ENCODE data around the gene SCAP.

The SCAP gene

GRCh38 chr3:47407896-47408838 is 67.6 kb downstream of the SCAP start:
- in situ Hi-C loops (cut with MboI; ENCODE audit: low pct_unique_long_range_greater_than_20kb, low sequenced_read_pairs) = no loop called here
- no peak for DNase-seq

DNA sequence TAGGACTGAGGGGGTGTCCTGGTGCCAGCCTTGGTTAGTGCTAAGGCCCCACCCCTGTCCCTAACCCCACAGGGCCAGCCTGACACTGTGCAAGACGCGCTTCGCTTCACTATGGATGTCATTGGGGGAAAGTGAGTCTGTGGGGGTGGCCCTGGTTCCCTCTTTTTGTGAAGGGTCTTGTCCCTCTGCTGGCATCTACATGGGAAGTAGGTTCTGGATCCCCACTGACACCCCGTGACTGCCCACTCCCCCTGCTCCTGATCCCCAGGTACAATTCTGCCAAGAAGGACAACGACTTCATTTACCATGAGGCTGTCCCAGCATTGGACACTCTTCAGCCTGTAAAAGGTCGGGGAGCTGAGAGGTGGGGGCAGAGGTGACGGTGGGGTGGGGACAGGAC is 68.5 kb downstream of the SCAP start:
- in situ Hi-C loops (cut with MboI; ENCODE audit: low pct_unique_long_range_greater_than_20kb, low sequenced_read_pairs) = no loop called here
- no peak for DNase-seq

- DNase-seq = no peak
- in situ Hi-C loops (cut with MboI; ENCODE audit: low pct_unique_long_range_greater_than_20kb, low sequenced_read_pairs) = no loop called here
Measured at GRCh38 chr3:47406762-47407149, 69.0 kb downstream of the SCAP start.

DNA sequence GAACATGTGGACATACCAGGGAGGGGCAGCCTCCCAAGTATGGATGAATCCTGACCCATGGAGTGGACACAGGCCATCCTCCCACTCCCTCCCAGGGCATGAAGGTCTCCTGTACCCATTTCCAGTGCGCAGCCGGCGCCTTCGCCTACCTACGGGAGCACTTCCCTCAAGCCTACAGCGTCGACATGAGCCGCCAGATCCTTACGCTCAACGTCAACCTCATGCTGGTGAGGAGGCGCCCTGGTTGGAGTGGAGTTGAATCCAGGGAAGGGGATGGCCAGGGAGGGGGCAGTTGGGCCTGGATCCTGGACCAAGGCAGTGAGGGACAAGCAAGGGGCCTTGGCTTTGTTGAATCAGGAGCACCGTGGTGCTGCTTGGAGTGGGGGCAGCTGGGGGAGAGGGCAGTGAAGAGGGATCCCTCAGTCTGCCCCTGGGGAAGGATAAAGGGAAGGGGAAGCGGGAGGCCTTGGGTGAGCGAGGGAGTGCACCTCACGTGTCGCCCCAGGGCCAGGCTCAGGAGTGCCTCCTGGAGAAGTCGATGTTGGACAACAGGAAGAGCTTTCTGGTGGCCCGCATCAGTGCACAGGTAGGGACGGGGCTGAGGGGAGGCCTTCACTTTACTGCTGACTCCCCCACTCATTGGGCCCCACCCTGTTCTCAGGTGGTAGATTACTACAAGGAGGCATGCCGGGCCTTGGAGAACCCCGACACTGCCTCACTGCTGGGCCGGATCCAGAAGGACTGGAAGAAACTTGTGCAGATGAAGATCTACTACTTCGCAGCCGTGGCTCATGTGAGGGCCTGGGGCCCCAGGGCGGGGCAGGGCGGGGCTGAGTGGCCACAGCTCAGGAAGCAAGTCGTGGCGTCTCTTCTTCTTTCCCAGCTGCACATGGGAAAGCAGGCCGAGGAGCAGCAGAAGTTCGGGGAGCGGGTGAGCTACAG is 69.7 kb downstream of the SCAP start:
- in situ Hi-C loops (cut with MboI; ENCODE audit: low pct_unique_long_range_greater_than_20kb, low sequenced_read_pairs) = no loop called here
- DNase-seq = no peak

DNA sequence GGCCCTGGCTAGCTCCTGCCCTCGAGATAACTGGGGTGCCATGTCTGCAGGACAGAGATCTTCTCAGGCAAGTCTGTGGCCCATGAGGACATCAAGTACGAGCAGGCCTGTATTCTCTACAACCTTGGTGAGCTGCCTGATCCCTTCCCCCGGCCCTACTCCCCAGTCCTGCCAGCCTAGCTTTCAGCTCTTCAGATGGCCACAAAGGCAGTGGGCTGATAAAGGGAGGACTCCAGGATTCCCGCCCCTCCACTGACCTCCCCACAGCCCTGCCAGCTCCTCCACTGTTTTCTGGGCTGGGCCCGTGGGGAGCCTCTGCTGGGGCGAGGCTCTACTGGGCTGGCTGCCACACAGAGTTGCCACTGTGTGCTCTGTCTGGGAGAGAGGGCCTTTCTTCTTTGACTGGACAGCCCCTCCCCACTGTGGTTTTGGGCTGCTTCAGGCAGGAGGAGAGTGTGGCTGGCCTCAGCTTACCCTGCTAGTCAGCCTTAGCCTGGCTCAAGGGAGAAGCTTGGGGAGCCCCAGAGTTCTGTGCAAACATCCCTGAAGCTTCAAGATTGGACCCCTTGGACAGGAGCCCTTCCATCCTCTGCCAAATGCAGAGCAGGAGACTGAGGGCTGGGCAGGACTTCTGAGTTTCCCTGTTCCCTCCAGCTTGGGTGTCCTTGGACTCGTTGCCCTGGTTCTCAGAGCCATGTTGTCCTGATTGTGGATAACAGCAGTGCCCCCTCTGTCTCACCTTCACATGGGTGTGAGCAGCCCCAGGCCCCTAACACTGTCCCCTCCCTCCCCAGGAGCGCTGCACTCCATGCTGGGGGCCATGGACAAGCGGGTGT is 70.6 kb downstream of the SCAP start:
- no peak for DNase-seq
- in situ Hi-C loops (cut with MboI; ENCODE audit: low pct_unique_long_range_greater_than_20kb, low sequenced_read_pairs) = no loop called here

DNA sequence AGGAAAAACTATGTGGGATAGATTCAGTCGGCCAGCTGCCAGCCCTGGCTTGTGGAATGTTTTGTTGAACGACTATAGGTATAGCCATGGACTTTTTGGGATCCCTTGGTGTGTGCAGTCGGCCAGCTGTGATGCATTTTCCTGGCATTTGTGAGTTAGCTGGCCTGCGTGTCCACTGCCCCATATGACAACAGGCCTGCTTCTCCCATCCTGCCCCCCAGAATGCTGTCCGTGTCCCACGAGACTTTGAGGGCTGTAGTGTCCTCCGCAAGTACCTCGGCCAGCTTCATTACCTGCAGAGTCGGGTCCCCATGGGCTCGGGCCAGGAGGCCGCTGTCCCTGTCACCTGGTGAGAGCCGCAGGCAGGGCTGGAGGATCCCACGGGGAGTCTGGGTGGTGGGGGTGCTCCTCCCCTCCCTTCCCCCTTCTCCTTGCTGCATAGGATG is 71.3 kb downstream of the SCAP start:
- in situ Hi-C loops (cut with MboI; ENCODE audit: low pct_unique_long_range_greater_than_20kb, low sequenced_read_pairs) = no loop called here
- DNase-seq = no peak

- peak; percentile 42 for DNase-seq
- in situ Hi-C loops (cut with MboI; ENCODE audit: low pct_unique_long_range_greater_than_20kb, low sequenced_read_pairs) = no loop called here
Measured at GRCh38 chr3:47399531-47400270, 76.0 kb downstream of the SCAP start.

DNA sequence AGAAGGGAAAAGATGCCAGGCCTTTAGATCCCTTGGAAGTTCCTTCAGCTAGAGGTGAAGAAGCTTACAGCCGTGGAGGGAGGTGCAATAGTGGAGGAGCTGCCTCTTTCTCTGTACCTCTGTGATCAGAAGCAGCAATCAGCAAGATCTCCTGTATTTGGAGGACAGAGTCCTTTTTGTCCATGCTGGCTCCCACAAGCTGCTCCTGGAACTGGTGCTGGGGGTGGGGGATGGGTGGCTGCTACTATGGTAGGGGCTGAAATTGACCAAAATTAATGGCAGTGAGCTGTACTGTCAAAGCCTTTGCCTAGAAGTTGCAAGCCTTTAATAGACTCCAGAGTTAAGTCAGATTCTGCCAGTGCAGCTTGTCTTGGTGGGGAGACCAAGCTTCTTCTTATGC is 76.7 kb downstream of the SCAP start:
- DNase-seq = no peak
- in situ Hi-C loops (cut with MboI; ENCODE audit: low pct_unique_long_range_greater_than_20kb, low sequenced_read_pairs) = no loop called here

DNA sequence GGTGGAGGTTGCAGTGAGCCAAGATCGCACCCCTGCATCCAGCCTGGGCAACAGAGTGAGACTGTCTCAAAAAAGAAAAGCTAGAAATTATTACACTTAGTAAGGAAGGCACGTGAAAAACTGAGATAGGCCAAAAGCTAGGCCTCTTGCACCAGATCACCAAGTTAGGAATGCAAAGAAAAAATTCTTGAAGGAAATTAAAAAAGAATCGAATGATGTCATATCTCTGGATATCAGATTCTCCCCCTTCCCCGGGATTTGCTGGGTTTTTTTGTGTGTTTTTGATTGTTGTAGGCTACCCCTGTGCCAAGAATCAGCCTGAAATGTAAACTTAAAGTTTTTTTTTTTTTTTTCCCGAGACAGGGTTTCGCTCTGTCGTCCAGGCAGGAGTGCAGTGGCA is 77.5 kb downstream of the SCAP start:
- in situ Hi-C loops (cut with MboI; ENCODE audit: low pct_unique_long_range_greater_than_20kb, low sequenced_read_pairs) = no loop called here
- DNase-seq = no peak

- DNase-seq = no peak
- in situ Hi-C loops (cut with MboI; ENCODE audit: low pct_unique_long_range_greater_than_20kb, low sequenced_read_pairs) = no loop called here
Measured at GRCh38 chr3:47394881-47395280, 80.9 kb downstream of the SCAP start.

DNA sequence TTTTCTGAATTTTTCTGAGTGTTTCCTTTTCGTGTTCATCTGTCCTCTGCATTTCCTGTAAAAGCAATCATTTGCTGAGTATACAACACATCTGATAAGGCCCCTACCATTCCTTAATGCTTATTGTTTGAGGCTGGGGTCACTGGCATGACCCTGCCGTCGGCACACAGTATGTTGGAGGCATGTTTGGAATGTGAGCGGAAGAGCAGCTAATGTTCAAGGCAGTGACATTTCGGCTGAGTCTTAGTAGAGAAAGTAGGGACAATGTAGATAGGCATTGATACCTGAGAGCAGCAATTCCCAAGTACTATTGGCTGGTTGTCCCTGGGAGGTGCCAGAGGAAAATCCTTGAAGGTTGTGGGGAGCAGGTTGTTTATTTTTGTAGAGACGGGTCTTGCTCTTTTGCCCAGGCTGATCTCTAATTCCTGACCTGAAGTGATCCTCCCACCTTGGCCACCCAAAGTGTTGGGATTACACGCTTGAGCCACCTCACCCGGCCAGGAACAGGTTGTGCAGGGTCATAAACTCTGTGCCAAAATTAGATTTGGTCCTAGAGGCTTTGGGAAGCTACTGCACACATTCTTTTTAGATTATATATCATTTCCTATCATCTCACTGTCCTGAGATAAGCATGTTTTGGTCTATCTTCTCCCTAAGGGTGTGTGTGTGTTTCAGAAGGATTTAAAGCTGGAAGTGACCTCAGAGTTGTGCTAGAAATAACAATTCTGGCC is 81.4 kb downstream of the SCAP start:
- DNase-seq = no peak
- in situ Hi-C loops (cut with MboI; ENCODE audit: low pct_unique_long_range_greater_than_20kb, low sequenced_read_pairs) = no loop called here

DNA sequence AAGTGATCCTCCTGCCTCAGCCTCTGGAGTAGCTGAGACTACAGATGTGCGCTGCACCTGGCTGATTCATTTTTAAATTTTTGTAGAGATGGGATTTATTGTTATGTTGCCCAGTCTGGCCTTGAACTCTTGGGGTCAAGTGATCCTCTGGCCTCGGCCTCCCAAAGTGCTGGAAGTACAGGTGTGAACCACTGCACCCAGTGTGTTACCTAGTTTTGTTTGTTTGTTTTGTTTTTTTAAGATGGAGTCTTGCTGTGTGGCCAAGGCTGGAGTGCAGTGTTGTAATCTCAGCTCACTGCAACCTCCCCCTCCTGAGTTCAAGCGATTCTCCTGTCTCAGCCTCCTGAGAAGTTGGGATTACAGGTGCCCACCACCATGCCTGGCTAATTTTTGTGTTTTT is 82.8 kb downstream of the SCAP start:
- in situ Hi-C loops (cut with MboI; ENCODE audit: low pct_unique_long_range_greater_than_20kb, low sequenced_read_pairs) = no loop called here
- no peak for DNase-seq

- DNase-seq = no peak
- in situ Hi-C loops (cut with MboI; ENCODE audit: low pct_unique_long_range_greater_than_20kb, low sequenced_read_pairs) = no loop called here
Measured at GRCh38 chr3:47385796-47386195, 89.9 kb downstream of the SCAP start.

- no peak for DNase-seq
- in situ Hi-C loops (cut with MboI; ENCODE audit: low pct_unique_long_range_greater_than_20kb, low sequenced_read_pairs) = no loop called here
Measured at GRCh38 chr3:47385007-47385406, 90.7 kb downstream of the SCAP start.

- in situ Hi-C loops (cut with MboI; ENCODE audit: low pct_unique_long_range_greater_than_20kb, low sequenced_read_pairs) = no loop called here
Measured at GRCh38 chr3:47384425-47384824, 91.3 kb downstream of the SCAP start.

GRCh38 chr3:47381317-47382157 is 94.2 kb downstream of the SCAP start:
- in situ Hi-C loops (cut with MboI; ENCODE audit: low pct_unique_long_range_greater_than_20kb, low sequenced_read_pairs) = no loop called here
- peak; percentile 95 for DNase-seq

More at GRCh38 chr3:47384425-47384824, 91.3 kb downstream of the SCAP start:
- no peak for DNase-seq

All from KBM-7 (cell line).